ENCODE data around the gene GALC.

Gene GALC

GRCh38 chr14:88005978-88006851, 13.2 kb upstream of the GALC start:
- DNase-seq = no peak

DNA sequence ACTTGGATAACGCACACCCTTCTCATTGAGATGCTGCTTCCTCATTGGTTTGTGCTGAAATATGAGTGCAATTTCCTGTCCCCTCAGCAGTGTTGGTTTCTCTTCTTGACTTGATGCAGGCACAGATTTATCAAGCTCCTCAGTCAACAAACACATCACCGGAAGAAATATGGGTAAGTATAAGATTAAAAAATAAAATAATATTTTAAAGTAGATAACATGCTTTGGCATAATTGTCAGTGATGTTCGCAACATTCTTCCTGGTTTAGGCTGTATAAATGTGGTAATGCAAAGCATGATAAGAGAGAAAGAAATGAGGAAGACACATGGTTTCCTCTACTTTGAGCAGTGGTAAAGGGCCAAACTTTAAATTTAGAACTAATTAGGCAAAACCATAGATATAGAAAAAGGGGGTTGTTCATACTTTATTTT, 12.1 kb upstream of the GALC start, which contains the start of gene GPR65:
Gene GPR65, plus strand, starts transcription at position 86 of the 432 bp plus-strand sequence. CDS start 5,713 bp downstream, outside the sequence.
- DNase-seq = no peak

- DNase-seq = no peak
These were observed 11.6 kb upstream of the GALC start for GRCh38 chr14:88004506-88005036.

DNA sequence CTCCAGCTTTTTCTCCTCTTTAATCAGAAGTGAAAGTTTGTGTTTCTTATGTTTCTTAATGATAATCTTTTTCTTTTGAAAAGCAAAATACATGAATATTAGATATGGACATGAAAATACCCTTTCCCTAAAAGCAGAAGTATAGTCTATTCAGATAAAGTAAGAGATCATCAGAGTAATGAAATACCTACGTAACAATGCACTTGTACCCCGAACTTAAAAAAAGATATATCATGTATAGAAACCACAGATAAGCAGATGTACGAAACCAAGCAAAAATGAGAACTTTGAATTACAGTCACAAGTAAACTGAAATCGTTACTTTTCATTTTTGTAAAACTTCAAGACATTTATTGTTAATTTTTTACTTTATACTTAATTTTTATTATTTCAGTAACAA, 10.4 kb upstream of the GALC start:
- no peak for DNase-seq

GRCh38 chr14:88002421-88003075, 9.6 kb upstream of the GALC start:
- no peak for DNase-seq

GRCh38 chr14:87999277-87999676, 6.3 kb upstream of the GALC start:
- no peak for DNase-seq

DNA sequence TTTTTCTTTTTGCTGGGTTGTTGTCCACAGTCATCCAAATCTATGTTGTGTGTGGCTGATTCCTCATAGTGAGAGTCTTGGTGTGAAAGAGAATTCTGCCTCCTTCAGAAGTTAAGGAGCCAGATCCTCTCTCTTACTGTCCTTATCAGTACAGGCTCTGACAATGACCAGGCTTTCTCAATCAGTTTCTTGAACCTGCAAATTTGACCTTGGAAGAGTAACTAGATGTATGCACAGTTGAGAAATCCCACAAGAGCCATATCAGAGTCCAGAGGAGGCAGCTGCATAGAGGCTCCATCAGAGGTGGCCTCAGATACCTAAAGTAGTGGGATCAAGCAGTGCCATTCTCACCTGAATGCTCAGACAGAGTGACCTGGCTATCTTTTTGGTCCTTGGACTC, 5.5 kb upstream of the GALC start:
- no peak for DNase-seq

GRCh38 chr14:87996291-87996592, 3.3 kb upstream of the GALC start:
- no peak for DNase-seq

- DNase-seq = no peak
These were observed 2.7 kb upstream of the GALC start for GRCh38 chr14:87995500-87996290.

DNA sequence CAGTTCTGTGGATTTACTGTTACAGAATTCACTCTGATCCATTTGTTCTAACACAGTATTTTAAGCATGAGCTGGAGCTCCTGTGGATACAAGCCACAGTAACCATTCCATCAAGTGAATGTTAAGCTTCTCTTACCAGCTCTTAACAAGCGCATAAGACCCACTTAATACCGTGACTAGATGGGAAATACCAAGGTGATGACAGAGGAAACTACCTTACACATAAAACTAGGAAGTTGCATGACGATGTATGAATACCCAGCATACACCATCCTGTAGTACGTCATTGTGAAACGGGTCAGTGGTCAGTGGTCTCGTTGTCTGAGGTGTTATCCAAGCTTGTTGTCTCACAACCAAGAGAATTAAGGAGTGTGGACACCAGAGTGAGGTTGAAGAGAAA, 2.0 kb upstream of the GALC start:
- no peak for DNase-seq

DNA sequence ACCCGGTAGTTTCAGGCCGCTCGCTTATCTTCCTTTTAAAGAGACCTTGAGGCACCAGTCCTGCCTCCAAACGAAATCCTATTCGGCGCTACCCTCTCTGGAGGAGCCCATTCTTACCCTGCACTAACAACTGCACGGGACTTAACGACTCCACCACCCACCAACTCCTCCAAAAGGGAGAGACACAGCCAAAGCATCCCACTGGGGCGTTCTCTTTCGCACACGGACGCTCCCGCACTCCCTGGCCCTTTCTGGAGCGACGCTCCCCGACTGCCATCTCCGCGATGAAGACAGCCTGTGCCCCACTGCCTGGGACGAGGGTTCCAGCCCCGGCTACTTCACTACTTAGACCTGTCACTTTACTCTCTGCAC, 650 bp downstream of the GALC start:
- no peak for DNase-seq

- DNase-seq = no peak
These were observed 2.3 kb downstream of the GALC start for GRCh38 chr14:87990682-87991081.

- DNase-seq = no peak
These were observed 3.1 kb downstream of the GALC start for GRCh38 chr14:87989956-87990299.

DNA sequence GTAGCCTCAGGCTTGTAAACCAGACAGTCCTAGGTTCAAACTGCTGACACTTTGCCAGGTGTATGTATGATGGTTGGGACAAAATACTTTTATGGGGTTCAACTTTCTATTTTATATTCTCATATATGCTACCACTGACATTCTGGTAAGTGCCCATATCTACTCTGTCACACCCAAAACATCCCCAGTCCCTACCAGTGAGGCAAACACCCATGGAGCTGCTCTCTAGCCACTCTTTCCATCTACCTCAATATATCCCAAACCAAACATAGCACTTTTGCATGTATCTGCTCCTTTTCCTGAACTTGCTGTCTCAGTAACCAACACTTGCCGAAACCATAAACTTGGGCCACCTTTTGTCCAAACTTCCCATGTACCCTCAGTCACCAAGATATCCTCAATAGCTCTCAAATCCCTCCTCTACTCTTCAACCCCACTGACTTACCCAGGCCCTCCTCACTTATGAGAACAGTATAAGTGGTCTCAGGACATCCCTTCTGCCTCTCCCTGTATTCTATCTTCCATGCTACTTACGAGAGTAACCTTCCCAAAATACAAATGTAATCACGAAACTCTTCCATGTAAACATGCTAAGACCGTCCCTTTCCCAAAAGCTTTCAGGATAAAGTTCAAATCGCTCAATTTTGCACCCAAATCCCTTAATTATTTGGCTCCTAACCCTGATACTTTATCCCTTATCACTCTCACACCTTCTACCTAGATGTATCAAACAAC, 3.6 kb downstream of the GALC start:
- no peak for DNase-seq

DNA sequence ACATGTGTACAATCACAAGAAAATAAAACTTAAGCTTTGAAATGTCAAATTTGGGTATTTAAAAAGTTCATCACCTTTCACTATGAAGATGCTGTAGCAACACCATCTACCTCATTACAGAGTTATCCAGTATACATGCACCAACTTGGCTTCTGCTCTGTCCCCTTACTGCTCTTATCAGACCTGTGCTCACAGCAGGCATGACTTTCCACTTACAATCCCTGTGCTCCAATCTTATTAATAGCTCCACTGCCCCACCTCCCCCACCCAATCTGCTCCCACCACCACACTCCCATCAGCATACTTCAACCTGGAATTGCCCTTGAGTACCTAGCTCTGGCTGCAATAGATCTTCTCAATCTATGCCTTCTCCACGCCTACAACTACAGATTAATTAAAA, 13.3 kb downstream of the GALC start:
- DNase-seq = no peak

- DNase-seq = no peak
These were observed 17.3 kb downstream of the GALC start for GRCh38 chr14:87975636-87976035.

DNA sequence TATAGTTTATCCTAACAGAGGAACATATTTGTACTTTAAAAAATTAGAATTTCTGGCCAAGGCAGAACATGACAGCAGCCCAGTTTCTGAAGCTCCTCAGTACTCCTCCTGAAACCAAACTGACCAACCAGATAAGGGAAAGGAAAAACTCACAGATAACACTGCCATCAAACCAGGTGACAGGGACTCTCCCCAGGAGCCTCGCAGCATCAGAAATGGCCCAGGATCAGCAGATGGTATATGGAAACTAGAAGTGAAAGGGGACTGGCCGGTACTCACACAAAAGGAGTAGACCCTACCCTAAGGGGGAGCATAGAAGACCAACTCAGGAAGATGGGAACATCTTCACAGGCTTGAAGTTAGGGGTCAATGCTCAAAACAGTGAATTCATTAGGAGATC, 22.0 kb downstream of the GALC start:
- DNase-seq = no peak

GRCh38 chr14:87967496-87967895, 25.5 kb downstream of the GALC start:
- DNase-seq = no peak

DNA sequence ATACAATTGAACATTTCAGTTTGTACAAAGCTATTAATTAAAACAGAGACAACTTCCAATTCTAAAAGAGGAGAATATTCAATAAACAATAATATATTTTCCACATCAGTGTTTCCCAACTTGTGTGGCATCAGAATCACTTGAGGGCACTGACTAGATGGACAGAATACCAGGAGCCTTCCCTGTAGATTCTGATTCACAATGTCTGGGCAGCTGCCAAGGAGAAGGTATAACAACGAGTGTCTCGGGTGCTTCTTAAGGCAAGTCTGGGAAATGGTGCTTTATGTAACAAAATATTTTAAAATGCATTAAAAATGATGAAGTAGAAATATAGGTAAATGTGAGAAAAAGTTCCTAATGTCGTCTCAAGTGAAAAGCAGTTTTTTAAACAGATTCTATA, 26.2 kb downstream of the GALC start:
- DNase-seq = no peak

DNA sequence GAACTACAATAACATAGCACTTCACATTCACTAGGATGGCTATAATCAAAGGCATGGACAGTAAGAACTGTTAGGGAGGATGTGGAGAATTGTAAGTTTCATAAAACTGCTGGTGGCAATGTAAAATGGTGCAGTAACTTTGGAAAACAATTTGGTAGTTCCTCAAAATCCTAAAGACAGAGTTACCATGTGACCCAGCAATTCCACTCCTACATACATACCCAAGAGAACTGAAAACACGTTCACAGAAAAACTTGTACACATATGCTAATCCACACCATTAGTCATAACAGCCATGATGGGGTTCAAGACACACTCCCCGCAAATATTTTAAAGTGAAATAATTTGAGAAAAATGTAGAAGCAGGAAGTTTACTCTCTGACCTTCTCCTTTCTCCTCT, 31.7 kb downstream of the GALC start:
- DNase-seq = no peak

DNA sequence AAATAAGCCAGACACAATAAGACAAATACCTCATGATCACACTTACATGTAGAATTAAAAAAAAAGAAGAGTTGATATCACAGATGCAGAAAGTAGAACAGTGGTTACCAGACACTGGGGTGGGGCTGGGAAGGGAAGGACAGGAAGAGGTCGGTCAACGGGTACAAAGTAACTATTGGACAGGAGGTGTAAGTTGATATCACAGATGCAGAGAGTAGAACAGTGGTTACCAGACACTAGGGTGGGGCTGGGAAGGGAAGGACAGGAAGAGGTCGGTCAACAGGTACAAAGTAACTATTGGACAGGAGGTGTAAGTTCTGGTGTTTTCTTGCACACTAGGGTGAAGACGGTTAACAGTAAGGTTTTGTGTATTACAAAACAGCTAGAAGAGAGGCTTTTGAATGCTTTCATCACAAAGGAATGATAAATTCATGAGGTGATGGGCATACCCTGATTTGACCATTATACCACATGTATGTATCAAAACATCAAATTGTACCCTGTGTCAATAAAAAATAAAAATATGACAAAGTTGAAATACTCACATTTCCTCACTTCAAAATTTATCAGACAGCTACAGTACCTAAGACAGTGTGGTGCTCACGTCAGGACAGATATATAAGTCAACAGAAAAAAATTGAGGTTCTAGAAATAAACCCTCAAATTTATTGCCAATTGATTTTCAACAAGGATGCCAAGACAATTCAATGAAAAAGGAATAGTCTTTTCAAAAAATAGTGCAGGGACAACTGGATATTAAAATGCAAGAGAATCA, 32.8 kb downstream of the GALC start:
- no peak for DNase-seq

DNA sequence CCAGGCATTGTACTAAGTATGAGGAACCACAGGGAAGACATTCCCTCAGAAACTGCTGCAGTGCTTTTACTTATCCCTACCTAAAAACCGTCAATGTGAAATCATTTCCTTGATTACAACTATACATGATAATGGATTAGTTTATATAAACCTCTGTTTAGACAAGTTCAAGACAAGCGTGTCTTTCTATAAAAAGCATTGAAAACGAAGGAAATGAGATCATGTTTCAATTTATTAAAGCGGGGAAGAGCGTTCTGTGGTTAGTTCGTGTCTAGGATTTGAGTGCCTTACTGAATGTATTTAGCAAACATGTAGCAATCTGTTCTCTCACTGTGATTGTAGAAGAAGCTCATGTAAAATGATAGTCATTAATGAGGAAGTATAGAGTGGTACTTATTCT, 37.5 kb downstream of the GALC start:
- DNase-seq = no peak
